Tongue (tissue), 2 donors: ENCODE measurements around the gene TOP1. TPM values are rescaled to one million over a fixed set of nuclear protein-coding genes. Genes with fewer than 3 reads are reported as not detected.

Source experiments
- DNase-seq: peaks from one replicate; pipeline ENCODE4 v3.0.0-alpha.2; 2015
- total RNA-seq: library from RNA; depleted of rRNA; stranded (reverse); fragments of >200 nt; gene quantifications from one replicate; pipeline ENCODE4 v1.2.3, GENCODE V29; 2014

The TOP1 gene
- total RNA-seq, 1 donor from 2014 or later: 33.6 TPM

- peak; percentile 84 for DNase-seq
Observed at GRCh38 chr20:41004531-41005360, 23.9 kb upstream of the TOP1 start.

- DNase-seq: peak; percentile 92
Observed at GRCh38 chr20:41005361-41005729, 23.3 kb upstream of the TOP1 start.

- no peak for DNase-seq
Observed at GRCh38 chr20:41006126-41006935, 22.3 kb upstream of the TOP1 start.

- DNase-seq: no peak
Observed at GRCh38 chr20:41006936-41007474, 21.6 kb upstream of the TOP1 start.

GRCh38 chr20:41007481-41007880, 21.1 kb upstream of the TOP1 start:
- no peak for DNase-seq

GRCh38 chr20:41009946-41010345, 18.7 kb upstream of the TOP1 start:
- no peak for DNase-seq

- no peak for DNase-seq
Observed at GRCh38 chr20:41011551-41012067, 17.0 kb upstream of the TOP1 start.

GRCh38 chr20:41014561-41015088, 14.0 kb upstream of the TOP1 start:
- DNase-seq: no peak

GRCh38 chr20:41017448-41018042, 11.1 kb upstream of the TOP1 start:
- DNase-seq: no peak

- DNase-seq: no peak
Observed at GRCh38 chr20:41018153-41018552, 10.5 kb upstream of the TOP1 start.

GRCh38 chr20:41023549-41023948, 5.1 kb upstream of the TOP1 start:
- DNase-seq: no peak

GRCh38 chr20:41027366-41027765, 1.3 kb upstream of the TOP1 start:
- no peak for DNase-seq

- no peak for DNase-seq
Observed at GRCh38 chr20:41027872-41028358, 707 bp upstream of the TOP1 start.

GRCh38 chr20:41029150-41029901, 704 bp downstream of the TOP1 start:
- DNase-seq: peak; percentile 66

- DNase-seq: no peak
Observed at GRCh38 chr20:41030061-41030460, 1.4 kb downstream of the TOP1 start.

GRCh38 chr20:41030531-41031242, 2.1 kb downstream of the TOP1 start:
- no peak for DNase-seq

GRCh38 chr20:41031243-41031619, 2.6 kb downstream of the TOP1 start:
- DNase-seq: no peak

- no peak for DNase-seq
Observed at GRCh38 chr20:41032271-41032670, 3.6 kb downstream of the TOP1 start.

GRCh38 chr20:41034239-41034638, 5.6 kb downstream of the TOP1 start:
- peak; percentile 37 for DNase-seq

- no peak for DNase-seq
Observed at GRCh38 chr20:41035207-41035606, 6.6 kb downstream of the TOP1 start.

GRCh38 chr20:41037179-41037578, 8.6 kb downstream of the TOP1 start:
- DNase-seq: no peak
